GM21825 (cell line): ENCODE data around the gene NTM.
"Not testable (repeated sequence)": the region's sequence is repeated elsewhere in the genome, so short reads cannot be mapped to it uniquely, and the experiment has no call there.

ENCODE experiments used
- ATAC-seq: cut with Tn5 transposase; IDR thresholded peaks from one replicate; pipeline ENCODE4 v1.9.1; 2021; ENCODE audit warnings: mild to moderate bottlenecking, moderate library complexity; ENCODE audit not compliant: unreplicated experiment

NTM gene

DNA sequence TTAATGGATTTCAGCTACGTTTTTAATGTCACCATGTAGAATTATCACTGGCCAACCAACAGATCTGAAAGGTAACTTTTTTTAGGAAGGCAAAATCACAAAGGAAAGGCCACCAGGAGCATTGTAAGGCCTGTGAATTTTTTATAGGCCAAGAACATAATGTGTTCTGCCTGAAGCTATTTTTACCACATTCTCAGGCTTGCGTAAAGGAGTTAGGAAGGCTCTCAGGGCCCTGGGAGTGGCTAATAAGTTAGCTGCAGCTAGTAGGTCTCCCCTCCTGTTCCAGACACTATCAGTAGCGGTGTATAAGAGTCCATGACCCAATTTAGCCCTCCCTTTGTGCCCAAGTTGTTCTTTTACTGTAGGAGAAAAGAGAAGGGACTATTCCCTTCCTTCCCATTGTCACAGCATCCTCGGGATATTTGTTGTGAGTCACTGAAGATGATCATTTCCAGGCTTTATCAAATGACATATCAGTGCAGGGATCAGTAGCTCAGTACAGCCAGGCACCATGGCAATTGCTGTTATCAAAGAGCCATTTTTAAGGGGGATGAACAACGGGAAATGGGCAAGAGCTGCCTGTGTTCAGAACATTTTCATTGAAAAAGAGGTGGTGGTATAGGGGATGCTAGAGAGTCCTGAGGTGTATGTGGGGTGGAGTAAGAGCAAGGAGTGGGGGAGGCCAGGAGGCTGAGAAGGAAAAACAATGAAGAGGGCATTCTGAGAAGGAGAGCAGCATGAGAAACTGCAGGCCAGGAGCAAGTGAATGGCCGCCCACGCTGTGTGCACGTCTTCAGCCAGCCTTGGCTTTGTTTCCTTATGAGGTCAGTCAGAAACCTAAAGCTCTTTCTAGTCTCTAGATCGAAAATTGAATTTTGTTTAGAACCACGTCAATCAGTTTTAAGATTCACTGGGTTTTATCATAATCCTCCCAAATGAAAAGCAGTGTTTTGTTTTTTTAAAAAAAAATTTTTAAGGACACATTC lies 940.3 kb downstream of the NTM start:
- no peak for ATAC-seq

DNA sequence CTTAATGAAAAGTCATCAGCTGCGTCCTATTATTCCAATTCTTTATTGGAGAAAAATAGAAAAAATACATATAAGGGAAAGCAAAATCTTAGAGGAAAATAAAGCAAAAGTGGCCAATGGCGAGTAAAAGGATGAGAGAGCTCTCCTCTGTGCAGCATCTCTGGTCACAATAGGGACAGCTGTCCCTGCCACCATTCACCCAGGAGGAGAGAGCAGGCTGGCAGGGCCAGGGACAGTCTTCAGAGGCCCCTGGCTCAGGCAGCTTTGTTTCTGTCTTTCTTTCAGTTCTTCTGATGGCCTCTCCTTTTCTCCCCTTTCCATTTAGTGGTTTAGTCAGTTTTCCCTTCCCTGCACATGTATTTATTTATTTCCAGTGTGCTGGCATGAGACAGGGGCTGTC lies 941.3 kb downstream of the NTM start:
- no peak for ATAC-seq

DNA sequence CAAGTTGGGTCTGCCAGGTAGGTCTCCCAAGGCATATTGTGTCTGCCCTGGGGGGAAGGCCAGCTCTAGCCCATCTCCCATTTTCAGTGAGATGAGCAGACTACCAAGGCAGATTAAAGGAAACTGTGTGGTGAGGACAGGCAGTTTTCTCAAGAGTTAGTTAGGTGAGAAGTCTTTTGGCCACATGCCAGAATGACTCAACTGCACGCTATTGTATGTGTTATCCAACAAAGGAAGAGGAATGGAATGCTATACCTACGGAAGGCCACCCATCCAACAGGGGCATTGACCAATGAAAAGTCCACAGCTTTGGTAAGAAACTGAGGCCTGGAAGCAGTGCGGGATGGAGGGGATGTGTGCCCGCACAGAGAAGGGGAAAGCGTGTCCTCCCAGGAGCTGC lies 941.7 kb downstream of the NTM start:
- ATAC-seq, result no peak

DNA sequence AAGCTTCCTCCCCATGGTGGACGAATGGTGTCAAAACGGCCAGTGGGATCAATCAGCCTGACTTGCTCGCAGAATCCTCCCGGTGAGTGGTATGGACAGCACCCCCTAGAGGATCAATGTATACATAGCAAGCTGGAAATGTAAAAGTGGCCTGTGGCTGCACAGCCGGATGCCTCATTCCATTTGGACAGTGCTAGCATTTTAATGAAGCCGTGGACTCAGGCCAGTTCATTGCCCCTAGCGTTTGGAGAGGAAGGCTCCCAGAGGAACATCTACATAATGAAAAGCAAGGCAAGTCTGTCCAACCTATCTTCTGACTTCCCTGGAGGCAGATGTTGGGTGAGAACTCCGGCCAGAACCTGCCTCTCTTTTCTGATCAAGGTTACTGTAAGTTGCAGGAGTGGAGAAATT lies 942.3 kb downstream of the NTM start:
- no peak for ATAC-seq

DNA sequence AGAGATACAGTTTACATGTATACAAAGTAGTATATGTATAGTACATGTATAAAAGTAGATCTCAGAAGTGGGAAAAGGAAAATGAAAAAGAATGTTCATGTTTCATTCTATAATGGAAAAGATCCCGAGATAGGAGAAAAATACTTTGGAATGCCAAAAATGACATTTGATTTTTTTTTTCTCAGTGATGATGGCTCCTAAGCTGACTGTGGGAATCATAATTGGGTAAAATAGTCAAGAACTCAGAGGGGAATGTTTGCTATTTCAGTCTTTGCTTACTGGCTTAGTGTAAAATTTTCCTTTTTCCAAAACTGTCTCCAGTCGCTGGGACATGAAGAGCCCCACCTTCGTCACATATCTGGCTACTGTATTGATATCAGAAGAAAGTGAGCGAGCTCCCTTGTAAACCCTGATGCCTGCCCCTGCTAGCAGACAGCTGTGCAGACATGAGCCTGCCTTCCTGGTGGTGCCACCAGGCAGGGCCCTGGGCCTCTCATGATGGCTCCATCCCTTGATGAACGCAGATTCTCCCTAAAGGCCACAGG lies 944.6 kb downstream of the NTM start:
- ATAC-seq, result no peak

DNA sequence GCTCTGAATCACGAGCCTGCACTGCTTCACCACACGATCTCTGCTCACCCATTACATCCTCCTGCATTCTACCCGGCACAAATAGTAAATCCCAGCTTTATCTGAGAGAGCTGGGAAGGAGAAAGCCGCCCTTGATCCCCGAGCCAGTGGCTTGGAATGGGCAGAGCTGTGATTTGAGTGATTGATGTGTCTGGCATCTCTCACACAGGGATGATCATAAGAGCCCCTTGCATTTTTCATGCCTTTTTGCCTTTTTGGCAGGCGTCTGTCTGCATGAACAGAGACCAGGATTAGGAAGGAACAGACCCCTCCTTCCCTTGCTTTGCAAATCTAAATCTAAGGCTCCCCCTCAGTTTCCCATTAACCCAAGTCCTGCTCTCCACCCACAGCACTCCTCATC lies 945.3 kb downstream of the NTM start:
- ATAC-seq, result no peak

DNA sequence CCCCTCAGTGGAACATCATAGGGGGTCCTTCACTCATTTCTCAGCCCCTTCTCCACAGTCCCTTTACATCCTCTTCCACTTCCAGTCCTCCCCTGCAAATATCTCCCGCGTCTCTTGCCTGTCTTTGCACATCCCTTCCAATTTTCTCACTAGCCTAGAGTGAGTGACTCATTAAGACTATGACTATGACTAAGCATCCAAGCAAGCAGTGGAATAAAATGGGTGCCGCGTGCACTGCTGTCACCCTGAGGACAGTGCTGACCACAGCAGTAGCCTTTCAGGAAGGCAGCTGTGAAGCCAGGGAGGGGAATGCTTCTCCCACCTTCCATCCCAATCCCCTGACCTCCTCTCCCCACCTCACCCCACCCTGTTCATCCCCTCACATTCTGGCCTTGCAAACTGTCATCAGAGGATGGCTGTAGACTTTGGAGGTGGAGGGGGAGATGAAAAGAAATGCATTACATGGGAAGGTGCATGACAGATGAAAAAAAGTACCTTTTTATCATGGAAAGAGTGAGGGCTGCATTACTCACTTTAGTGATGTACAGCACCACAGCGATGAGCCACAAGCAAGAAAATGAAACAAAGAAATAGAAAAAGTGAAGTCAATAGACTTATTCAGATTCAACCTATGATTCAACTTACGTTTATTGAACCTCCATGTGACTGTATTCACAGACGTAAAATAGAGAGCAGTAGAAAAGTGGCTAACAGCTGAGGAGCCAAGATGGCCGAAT lies 948.2 kb downstream of the NTM start:
- ATAC-seq, result no peak

DNA sequence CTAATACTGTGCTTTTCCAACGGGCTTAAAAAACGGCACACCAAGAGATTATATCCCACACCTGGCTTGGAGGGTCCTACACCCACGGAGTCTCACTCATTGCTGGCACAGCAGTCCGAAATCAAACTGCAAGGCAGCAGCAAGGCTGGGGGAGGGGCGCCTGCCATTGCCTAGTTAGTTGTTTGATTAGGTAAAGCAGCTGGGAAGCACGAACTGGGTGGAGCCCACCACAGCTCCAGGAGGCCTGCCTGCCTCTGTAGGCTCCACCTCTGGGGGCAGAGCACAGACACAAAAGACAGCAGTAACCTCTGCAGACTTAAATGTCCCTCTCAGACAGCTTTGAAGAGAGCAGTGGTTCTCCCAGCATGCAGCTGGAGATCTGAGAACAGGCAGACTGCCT lies 949.0 kb downstream of the NTM start:
- not testable (repeated sequence) for ATAC-seq

DNA sequence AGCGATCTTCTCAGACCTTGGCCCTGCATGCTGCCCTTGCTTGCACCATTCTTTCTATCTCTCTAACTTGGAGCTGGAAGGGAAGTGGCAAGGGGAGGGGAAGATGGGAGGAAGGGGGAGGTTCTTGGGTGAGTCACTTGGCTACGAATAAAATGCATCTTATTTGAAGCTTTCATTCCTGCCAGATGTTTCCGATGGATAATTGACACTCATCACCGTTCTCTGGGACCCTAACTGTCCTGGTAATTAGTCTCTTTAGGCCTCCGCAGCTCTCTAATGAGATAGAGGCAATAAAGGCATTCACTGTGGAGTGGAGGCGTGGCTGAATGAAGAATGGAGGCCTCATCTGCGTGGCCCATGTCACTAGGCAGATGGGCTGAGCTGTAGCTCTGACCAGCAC lies 960.1 kb downstream of the NTM start:
- no peak for ATAC-seq

DNA sequence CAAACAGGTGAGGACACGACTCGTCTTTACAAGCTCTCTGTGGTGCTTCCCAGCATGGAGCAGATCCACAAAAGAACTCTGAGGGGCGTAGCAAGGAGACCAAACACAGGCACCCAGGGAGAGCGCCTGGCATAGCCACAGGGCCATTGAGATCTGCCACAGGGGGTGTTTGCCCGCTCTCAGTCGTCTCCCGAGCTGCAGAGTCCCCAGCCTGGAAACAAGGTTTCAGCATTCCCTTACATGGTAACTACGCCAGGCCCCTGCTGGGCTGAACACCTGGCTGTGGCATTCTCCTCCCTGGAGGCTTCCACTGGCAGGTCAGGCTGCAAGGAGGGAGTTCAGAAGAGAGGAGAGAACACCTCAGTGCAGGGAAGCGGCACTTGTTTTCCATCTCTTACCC lies 962.1 kb downstream of the NTM start:
- ATAC-seq, result no peak

DNA sequence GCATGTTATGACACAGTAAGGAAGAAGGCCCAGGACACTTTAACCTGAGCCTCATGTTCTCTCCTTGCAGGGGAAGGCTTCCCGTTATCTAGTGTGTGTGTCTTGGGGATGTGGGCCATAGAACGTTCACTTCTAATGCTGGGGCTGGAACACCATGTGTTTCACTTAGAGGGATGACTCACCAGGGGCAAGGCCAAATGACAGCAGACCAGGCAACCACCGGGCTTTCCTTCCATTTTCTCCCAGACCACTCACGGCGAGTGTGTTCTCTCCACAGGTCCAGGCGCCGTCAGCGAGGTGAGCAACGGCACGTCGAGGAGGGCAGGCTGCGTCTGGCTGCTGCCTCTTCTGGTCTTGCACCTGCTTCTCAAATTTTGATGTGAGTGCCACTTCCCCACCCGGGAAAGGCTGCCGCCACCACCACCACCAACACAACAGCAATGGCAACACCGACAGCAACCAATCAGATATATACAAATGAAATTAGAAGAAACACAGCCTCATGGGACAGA lies 964.4 kb downstream of the NTM start:
- no peak for ATAC-seq

DNA sequence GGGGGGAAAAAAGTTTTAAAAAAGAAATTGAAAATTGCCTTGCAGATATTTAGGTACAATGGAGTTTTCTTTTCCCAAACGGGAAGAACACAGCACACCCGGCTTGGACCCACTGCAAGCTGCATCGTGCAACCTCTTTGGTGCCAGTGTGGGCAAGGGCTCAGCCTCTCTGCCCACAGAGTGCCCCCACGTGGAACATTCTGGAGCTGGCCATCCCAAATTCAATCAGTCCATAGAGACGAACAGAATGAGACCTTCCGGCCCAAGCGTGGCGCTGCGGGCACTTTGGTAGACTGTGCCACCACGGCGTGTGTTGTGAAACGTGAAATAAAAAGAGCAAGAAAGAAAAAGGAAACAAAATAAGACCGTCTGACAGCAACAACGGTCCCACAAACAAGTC lies 964.9 kb downstream of the NTM start:
- ATAC-seq, result no peak

DNA sequence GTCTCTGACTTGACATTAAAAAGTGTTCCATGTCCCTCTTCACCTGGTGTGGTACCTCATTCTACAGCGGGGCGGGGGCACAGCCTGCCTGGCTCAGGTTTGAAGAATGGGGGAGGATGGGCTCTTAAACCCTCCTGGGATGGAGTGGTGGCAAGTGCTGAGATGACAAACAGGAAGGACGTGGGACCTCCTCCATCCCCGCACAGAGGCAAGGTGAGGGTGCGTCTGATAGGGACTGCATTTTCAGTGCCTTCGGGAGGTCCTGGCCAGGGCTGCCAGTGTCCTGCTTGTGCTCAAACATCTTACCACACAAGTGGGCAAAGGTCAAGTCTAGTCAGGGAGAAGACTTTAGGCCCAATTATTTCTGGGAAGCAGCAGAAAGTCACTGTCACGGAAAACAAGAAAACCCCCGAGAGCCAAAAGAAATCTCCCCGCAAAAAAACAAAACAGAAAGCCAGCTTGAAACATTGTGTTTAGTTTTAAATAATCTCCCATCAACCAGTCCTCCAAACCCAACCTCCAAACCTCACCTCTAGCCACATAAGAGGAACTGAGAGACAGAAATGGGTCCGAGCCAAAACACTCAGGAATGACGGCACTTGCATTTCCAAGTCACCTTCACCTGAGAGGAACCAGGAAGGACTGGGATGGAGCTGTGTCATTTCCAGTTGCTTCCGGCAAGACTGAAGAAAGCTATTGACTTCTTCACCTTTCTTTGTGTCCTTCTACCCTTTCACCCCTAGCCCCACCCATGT lies 966.5 kb downstream of the NTM start:
- no peak for ATAC-seq

DNA sequence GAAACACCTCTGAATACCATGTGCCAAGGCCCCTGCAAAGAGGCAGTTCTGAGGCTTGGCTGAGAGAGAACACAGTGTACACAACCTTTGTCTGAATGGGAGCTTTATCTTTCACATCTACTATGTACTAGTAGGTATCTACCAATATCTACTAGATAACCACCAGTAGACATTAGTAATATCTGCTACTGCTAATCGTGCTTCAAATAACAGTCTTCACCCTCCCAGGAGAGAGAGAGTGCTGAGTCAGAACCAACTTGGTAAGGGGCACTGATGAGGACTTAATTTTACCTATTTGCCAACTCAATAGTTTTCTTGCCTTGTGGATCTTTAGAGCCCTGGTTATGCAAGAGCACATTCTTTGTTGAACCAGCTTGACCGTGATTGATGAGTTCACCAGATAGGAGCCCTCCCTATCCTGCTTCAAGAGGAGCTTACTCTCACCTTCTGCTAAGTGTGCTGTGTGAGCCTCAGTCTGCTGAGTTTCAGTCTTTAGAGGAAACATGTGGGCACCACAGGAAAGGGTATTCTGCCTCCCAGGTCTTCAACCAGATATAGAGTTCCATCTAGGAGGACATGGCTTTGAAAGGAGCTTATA lies 967.5 kb downstream of the NTM start:
- no peak for ATAC-seq

DNA sequence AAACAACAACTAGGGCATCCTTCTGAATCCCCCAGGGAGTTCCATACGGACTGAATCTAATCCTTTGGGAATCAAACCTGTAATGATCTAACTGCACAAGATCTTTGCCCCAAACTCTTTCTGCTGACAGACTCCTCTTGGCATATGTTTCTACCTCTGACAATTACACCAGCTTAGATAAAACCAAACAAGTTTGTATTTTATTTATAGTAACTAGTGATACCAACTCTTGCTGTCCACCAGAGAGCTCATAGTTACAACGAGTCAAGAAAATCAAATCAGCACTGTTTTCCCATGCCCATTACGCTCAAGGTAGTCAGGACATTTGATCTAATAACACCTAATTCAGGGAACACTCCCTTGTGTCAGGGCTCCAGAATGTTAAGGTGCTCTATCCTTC lies 972.0 kb downstream of the NTM start:
- ATAC-seq, result no peak

DNA sequence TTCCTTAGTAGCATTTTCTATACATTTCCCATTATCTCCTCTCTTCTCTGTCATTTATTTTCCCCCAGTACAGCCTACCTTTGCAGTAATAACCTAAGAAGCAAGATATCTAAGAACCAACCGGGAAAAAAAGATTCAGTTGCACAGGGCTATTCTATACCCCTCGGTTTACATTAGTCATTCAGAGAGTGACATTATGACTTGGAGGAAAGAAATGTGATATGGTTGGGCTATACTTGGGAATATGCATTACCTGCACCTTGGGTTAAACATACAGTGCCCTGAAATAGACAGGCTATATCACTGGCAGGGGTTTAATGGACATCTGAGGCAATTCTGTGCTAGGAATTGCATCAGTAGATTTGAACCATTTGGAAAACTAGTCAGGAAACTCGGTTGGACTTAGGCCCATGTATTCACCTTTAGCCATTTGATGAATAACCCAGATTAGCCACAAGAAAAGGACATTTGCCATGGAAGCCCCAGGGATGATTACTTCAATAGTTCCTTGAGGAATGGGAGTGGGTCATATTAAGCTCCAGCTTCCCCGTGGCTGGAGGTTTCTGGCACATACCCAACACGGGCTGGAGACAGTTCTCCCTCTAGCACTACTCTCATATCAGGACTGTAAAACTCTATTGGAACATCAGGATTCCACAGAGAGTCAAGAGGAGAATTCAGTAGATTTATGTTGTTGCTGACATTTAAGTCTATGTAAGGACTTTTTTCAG lies 973.2 kb downstream of the NTM start:
- ATAC-seq, result no peak

DNA sequence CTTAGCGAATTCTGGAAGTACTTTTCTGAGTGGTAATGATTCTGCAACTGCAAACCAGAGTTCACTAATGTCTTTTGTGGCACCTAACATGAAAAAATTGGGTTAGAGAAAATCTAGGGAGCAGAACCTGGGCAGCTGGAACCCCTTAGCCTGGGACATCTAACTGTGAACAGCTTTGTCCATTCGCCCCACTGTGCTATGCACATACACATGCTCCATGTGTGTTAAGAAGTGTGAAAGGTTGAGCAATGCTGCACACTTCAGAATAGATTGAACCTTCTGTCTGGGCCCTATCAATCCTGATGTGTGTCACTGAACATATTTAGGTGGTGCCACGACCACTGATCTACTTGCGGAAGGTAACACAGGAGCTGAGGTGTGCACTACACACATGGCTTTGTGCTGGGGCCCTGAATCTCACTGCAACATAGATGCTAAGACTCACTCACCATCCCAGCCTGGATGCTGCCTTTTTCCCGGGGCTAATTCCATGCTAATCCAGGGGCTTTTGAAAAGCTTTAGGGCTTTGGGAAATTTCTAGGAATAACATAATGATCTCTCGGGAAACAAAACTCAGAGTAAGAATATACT lies 976.2 kb downstream of the NTM start:
- ATAC-seq, result no peak

DNA sequence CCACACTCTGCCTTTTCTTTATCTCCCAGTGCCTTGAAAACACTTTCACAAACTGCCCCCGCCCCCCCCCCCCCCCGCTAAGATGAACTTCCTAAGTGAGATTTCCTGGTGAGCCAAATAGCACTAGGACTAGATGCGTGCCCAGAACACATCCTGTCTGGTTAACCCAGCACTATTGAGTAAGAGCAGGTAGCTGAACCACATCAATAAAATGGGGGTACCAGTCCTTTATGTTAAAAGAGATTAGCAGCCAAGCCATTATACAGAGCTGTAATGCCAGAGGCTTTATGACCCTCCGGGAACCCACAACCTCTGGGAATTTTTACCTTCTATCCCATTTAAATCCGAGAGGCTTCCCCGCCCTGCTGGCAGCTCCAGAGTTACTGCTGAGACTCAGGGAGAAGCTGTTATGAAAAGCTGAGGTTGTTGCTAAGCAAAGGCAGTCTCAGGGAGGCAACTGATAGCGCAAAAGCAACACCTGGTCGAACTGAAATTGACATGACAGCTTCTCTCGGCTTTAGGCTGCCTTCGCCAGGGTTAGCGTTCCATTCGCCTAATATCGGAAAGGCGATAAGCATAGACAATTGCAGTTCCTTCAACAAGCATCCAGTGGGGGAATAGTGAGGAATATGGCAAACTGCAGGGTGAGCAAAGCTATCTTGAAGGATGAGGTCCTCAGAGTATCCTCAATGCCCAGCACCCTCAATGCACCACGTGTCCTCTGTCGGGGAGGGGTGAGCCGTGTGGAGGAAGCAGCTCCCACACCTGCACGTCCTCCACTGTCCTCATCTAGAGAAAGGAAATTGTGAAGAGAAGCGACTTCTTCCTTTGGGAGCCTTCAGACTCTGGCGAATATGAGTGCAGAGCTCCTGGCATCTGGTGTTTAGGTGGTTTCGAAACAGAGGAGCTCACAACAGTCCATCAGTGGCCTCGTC lies 977.0 kb downstream of the NTM start:
- ATAC-seq, result no peak
